NOMO-1 treated with DMSO at 0.1 percent for 48 hours (cell line): ENCODE data around the gene PPARA.

Experiments used
- DNase-seq: peaks from one replicate; lab custom pipeline; 2025; ENCODE audit not compliant: unreplicated experiment; lab: John Stamatoyannopoulos, UW

Gene PPARA

DNA sequence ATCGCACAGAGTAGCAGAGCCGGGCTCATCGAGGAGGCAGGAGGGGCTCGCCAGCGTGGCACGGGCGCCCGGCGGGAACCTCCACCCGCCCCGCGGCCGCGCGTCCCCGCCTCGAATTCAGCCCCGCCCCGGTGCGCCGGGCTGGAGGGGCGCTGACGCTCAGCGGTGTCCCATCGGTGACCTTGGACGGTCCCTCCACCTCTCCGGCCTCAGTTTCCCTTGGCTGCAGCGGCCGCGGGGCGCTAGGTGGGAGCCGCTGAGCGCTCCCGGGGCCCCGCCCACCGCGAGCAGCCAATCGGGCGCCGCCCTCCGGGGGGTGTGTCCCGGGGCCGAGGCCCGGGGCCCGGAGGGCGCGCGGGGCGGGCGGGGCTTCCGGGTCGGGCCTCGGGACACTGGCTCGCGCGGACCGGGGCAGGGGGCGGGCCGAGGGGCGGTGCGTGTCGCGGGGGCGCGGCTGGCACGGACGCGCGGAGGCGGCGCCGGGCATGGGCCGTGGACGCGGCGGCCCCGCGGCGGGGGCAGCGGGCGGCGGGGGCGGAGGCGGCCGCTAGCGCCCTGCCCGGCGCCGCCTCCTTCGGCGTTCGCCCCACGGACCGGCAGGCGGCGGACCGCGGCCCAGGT is at the start of gene PPARA:
TSS of gene PPARA (plus strand) at position 493 of the 621 bp plus-strand sequence. CDS start 47,858 bp downstream, outside the sequence.
- DNase-seq: peak; percentile 50

- DNase-seq: no peak
Observed at GRCh38 chr22:46102159-46102558, 48.2 kb upstream of the PPARA start.

DNA sequence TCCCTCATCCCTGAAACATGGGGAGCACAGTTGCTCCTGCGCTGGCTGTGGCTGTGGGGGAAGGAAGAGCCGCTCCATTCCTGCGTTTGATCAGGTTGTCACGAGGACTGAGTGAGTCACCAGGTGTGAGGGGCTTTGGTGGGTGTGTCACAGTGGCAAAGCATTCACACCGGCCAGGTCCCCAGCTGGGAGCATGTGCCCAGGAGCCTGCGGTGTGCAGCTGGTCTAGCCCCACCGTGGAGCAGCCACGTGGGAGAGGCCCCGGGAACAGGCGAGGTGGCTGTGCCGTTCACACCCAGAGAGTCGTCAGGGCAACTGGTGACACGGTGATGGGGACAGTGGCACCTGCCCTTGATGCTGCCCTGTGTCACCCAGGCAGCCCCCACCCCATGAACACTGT is 47.6 kb upstream of the PPARA start:
- DNase-seq: no peak

- DNase-seq: no peak
Observed at GRCh38 chr22:46103181-46103580, 47.1 kb upstream of the PPARA start.

DNA sequence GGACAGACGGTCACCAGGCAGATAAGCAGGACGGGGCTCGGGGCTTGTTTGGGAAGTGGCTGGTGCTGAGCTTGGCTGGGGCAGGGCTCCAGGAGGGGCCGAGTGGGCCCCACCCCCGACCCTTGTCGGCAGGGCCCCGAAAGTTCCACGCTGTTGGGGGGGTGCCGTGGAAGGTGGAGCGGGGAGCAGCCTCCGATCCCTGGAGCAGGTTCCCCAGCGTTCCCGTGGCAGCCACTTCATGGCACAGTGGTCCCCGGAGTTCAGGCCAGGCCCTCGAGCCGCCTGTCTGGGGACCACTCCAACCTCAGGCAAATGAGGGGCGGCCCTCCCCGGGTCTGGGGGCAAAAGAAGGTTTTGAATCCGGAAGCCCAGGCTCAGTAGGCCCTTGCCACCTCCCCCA is 46.7 kb upstream of the PPARA start:
- DNase-seq: no peak

- DNase-seq: no peak
Observed at GRCh38 chr22:46104170-46104880, 46.0 kb upstream of the PPARA start.

- no peak for DNase-seq
Observed at GRCh38 chr22:46104881-46105493, 45.3 kb upstream of the PPARA start.

DNA sequence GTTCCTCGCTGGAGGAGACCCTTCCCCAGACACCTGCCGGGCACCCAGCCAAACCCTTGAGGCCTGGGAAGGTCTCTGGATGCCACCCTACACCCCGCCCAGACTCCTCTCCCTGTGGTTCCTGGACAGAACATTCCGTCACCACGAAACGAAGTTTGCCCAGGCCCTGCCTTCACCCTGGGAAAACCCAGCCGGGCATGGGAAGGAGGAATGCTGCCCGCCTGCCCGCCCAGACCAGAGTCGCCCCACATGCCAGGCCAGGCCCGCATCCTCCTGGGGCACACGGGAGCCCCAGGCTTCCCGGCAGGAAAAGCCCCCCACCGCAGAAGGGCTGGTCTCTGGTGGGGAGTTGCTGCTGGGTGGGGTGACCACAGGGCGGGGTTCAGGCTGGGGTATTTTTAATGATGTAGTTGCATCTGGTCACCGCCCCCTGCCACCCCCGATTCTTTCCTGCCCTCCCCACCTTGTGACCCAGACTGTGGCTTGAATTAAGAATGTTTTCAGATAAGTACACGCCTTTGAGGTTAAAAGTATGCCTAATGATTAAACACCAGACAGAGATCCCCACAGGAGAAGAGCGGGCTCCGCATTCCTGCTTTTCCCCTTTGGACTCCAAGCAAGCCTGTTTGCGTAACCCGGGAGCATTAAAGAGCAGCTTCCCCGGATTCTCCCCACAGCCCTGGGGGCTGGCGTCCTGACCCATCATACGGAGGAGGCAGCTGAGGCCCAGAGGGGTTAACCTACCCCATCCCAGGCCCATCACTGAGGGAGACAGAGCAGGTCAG is 44.6 kb upstream of the PPARA start:
- DNase-seq: no peak

GRCh38 chr22:46106279-46107022 is 43.9 kb upstream of the PPARA start:
- no peak for DNase-seq

GRCh38 chr22:46107089-46107664 is 43.1 kb upstream of the PPARA start:
- DNase-seq: no peak

DNA sequence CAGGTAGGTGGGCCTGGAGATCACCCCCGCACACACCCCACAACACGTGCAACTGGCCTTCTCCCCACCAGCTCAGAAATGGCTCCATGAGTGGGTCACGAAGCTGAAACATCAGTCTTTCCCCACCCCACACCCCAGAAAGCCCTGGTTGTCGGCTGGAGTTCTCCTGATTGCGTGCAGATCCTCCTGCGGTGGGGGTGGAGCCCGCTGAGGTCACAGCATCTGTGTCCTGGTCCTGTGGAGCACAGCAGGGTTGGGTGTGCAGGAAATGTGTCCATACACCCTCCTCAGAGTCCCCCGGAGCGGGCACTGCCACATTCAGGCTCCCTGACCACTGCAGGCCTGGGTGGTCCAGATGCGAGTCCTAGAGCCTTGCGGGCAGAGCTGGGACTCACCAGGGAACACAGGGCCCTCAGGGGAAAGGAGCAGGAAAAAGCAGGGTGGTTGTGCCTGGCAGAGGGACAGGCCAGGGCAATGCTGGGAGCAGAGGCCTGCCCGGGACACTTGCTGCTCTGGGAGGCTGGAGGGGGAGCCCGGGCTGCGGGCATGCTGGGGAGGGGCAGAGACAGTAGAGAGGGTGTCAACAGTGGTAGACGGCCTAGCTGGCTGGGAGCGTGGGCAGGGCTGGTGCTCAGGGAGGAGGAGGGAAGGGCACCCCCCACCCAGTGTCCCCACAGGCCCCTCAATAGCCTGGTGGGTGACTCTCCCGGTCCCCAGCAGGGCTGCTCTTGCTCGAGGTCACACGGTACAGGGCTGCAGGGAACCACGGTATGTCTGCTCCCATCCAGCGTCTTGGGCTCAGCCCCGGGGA is 42.4 kb upstream of the PPARA start:
- DNase-seq: no peak

- DNase-seq: no peak
Observed at GRCh38 chr22:46108564-46109473, 41.5 kb upstream of the PPARA start.

DNA sequence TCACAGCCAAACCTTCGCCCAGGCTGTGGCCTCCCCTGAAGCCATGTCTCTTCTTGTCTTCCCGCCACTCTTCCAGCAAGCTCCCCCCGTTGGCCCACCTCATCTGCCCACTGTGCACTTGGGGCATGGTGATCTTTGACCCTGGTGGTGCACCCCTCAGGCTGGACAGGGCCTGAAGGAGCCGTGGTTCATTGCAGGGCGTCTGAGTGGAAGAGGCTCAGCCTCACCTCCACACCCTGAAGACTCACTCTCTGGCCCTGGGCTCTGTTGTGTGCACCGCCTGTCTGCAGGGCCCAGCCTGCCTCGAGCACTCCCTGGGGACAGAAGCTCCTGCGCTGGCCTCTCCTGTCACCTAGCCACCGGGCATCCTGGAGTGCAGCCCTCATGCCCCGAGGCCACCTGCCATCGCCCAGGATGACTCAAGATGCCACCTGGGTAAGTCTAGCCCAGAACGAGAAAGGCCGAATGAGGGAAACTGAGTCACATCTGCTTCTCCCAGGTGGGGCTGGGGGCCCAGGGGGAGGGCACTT is 40.8 kb upstream of the PPARA start:
- DNase-seq: no peak

DNA sequence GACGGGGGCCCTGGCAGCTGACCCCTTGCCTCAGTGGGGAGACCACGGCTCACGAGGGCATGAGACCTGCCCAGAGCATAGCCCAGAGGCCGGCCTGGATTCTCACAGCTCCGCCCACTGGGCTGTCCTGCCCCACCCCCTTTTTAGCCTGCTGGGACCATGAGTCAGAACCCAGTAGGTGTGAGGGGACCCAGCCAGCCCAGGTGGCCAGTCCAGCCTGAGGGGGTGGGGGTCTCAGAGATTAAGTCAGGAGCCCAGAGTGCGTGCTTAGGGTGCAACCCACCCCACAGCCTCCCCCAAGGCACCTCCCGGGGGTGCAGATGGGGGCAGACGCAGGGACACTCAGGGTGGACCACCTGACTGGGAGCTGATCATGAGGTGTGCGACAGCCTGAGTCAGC is 40.1 kb upstream of the PPARA start:
- DNase-seq: no peak

DNA sequence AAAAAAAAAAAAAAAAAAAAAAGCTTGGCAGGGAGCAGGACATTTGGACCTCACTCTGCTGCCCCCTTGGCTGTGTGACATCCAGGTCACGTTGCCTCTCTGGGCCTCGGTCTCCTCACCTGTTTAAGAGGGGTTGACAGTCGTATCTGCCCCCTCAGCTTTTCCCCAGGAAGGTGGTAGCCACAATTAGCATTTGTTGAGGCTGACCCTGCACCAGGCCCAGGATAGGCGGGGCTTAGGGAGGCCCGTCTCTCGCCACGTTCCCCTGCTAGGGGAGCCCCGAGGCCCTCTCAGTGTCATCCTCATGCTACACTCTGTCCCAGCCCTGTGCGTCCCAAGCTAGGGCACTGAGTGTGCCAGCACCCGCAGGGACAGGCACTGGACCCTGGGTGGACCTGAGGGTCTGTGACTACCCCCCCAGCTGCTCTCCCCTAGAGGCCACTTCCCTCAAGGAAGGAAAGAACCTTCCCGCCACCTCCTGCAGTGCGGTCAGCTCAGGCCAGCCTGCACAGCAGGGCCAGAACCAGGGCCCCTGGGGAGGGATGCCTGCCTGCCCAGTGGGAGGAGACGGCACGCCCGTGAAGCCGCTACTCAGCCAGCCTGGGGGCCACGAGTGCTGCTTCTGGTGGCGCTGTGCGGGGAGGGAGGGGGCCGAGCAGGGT is 38.5 kb upstream of the PPARA start:
- no peak for DNase-seq

DNA sequence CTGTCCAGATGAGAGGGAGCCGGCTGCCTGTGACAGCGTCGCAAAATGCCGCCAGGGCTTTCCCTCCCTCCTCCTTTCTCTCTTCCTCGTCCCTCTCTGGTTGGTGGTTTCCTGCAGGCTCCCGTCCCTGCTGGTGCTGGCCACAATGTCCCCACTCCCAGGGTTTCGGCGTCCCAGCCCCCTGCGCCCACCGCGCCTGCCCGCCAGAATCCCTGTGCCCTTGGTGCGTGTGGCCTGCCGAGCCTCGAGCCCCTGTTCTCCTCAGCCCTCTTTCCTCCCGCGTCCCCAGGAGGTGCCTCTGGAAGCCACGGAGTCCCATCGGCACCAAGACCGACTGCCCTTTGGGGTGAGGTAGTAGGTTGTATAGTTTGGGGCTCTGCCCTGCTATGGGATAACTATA is 37.9 kb upstream of the PPARA start:
- DNase-seq: no peak

DNA sequence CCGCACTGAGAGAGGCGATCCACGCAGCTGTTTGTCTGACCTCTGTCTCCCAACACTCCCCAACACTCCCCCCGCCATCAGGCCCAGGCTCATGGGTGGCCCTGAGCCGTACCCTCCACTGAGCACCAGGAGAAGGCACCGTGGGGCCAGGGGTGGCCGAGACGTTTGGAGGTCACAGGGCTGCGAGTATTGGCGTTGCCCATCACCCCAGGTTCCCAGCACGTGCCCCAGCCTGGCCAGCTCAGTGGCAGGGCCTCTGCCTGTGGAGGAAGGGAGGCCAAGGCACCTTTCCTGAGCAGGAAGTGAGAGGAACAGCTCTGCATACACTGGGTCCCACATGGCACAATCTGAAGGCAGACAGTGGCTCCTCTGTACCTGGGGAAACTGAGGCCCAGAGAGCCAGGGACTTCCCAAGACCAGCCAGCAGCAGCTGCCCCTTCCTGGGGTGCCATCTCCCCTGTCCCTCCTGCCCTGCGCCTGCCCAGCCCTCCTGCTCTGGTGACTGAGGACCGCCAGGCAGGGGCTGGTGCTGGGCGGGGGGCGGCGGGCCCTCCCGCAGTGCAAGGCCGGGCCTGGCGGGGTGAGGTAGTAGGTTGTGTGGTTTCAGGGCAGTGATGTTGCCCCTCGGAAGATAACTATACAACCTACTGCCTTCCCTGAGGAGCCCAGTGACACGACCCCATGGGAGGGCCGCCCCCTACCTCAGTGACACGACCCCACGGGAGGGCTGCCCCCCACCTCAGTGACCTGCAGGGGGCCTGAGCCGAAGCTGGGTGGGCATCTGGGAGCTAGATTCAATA is 37.0 kb upstream of the PPARA start:
- no peak for DNase-seq
